Measurements from ENCODE around the gene MEGF6. TPM values are rescaled to one million over a fixed set of nuclear protein-coding genes. Genes with fewer than 3 reads are reported as not detected.

MEGF6 gene
- total RNA-seq, 4 donors from 2014 or later = 4.1 to 27.1 (median 11.4) TPM

- Histone ChIP-seq H3K27me3 (no peaks in the 10 kb centered on the region), H3K27ac (no peak overlapping the region), H3K4me1 (peaks cover 15 to 36% (median 33%) of the 10 kb centered on the region in 4 donors), H3K9me3 (no peaks in the 10 kb centered on the region), H3K4me3 (no peak overlapping the region), H3K36me3 (no peaks in the 10 kb centered on the region)
- in situ Hi-C loops (cut with MboI; ENCODE audit: low pct_ligation_motif_present in 1 of 4, low pct_unique_long_range_greater_than_20kb in 1 of 4, low sequenced_read_pairs in 3 of 4) = no loop called here
- intact Hi-C loops (cut with DNase I; ENCODE audit: low total_unique reads) = no loop called here
- peak; percentile 6 for DNase-seq
- WGBS, 2 donors (ENCODE audit: low coverage in 1 of 2) = 89% methylated on average over 19 of the region's 22 CpGs; no CpG with 5 or more reads in 1 of the 2 donors
- no peak for TF ChIP-seq EP300 (IDR thresholded peaks at IDR 0.05; ENCODE audit: low read depth)
- no peak for TF ChIP-seq CTCF (IDR thresholded peaks at IDR 0.05)
- TF ChIP-seq POLR2AphosphoS5 (IDR thresholded peaks at IDR 0.05) = no peak
- TF ChIP-seq POLR2A (IDR thresholded peaks at IDR 0.05) = no peak
Measured at GRCh38 chr1:3463013-3463385, 148.3 kb downstream of the MEGF6 start.

GRCh38 chr1:3462356-3463012 lies 148.8 kb downstream of the MEGF6 start:
- intact Hi-C loops (cut with DNase I; ENCODE audit: low total_unique reads) (no loop called here), in situ Hi-C loops (cut with MboI; ENCODE audit: low pct_ligation_motif_present in 1 of 4, low pct_unique_long_range_greater_than_20kb in 1 of 4, low sequenced_read_pairs in 3 of 4) (no loop called here)
- TF ChIP-seq POLR2AphosphoS5 (IDR thresholded peaks at IDR 0.05) (no peak), EP300 (IDR thresholded peaks at IDR 0.05; ENCODE audit: low read depth) (no peak), CTCF (IDR thresholded peaks at IDR 0.05) (no peak), POLR2A (IDR thresholded peaks at IDR 0.05) (no peak)
- 85% methylated on average over 12 of the region's 16 CpGs; no CpG with 5 or more reads in 1 of the 2 donors for WGBS, 2 donors (ENCODE audit: low coverage in 1 of 2)
- Histone ChIP-seq H3K4me1 (peaks cover 20 to 41% (median 38%) of the 10 kb centered on the region in 4 donors), H3K4me3 (no peak overlapping the region), H3K9me3 (no peaks in the 10 kb centered on the region), H3K27ac (no peak overlapping the region), H3K36me3 (no peaks in the 10 kb centered on the region), H3K27me3 (no peaks in the 10 kb centered on the region)
- DNase-seq = no peak

GRCh38 chr1:3461934-3462275 lies 149.4 kb downstream of the MEGF6 start:
- H3K4me1 ChIP-seq = peaks cover 23 to 47% (median 43%) of the 10 kb centered on the region in 4 donors
- in situ Hi-C loops (cut with MboI; ENCODE audit: low pct_ligation_motif_present in 1 of 4, low pct_unique_long_range_greater_than_20kb in 1 of 4, low sequenced_read_pairs in 3 of 4) = no loop called here
- no peaks in the 10 kb centered on the region for H3K36me3 ChIP-seq
- DNase-seq = no peak
- H3K27me3 ChIP-seq = no peaks in the 10 kb centered on the region
- TF ChIP-seq POLR2AphosphoS5 (IDR thresholded peaks at IDR 0.05) (no peak), CTCF (IDR thresholded peaks at IDR 0.05) (no peak), POLR2A (IDR thresholded peaks at IDR 0.05) (no peak), EP300 (IDR thresholded peaks at IDR 0.05; ENCODE audit: low read depth) (no peak)
- H3K9me3 ChIP-seq = no peaks in the 10 kb centered on the region
- peak overlapping the region in 3 of 4 donors; percentile 92 to 93 (median 92) for H3K27ac ChIP-seq
- 82 to 97% methylated on average over 6 to 13 of the region's 13 CpGs for WGBS, 2 donors (ENCODE audit: low coverage in 1 of 2)
- intact Hi-C loops (cut with DNase I; ENCODE audit: low total_unique reads) = no loop called here
- no peak overlapping the region for H3K4me3 ChIP-seq

- Histone ChIP-seq H3K36me3 (no peaks in the 10 kb centered on the region), H3K27ac (peak overlapping the region; percentile 89 to 93 (median 92)), H3K9me3 (no peaks in the 10 kb centered on the region), H3K4me1 (peaks cover 23 to 50% (median 49%) of the 10 kb centered on the region in 4 donors), H3K4me3 (no peak overlapping the region), H3K27me3 (no peaks in the 10 kb centered on the region)
- in situ Hi-C loops (cut with MboI; ENCODE audit: low pct_ligation_motif_present in 1 of 4, low pct_unique_long_range_greater_than_20kb in 1 of 4, low sequenced_read_pairs in 3 of 4) = no loop called here
- WGBS, 2 donors (ENCODE audit: low coverage in 1 of 2) = 80 to 89% methylated on average over 5 to 28 of the region's 30 CpGs
- DNase-seq = no peak
- no peak for TF ChIP-seq POLR2AphosphoS5 (IDR thresholded peaks at IDR 0.05)
- no peak for TF ChIP-seq EP300 (IDR thresholded peaks at IDR 0.05; ENCODE audit: low read depth)
- no peak for TF ChIP-seq POLR2A (IDR thresholded peaks at IDR 0.05)
- no peak for TF ChIP-seq CTCF (IDR thresholded peaks at IDR 0.05)
- intact Hi-C loops (cut with DNase I; ENCODE audit: low total_unique reads) = no loop called here
Measured at GRCh38 chr1:3461238-3461933, 149.9 kb downstream of the MEGF6 start.
